Keratinocyte (primary cell): ENCODE measurements around the gene ADIG. TPM values are rescaled to one million over a fixed set of nuclear protein-coding genes. Genes with fewer than 3 reads are reported as not detected.
"Not testable (repeated sequence)": the region's sequence is repeated elsewhere in the genome, so short reads cannot be mapped to it uniquely, and the experiment has no call there.

Experiments
- DNase-seq: peaks from one replicate; pipeline ENCODE4 v3.0.0-alpha.2; 2011; ENCODE audit warnings: low read depth, missing footprints, low spot score
- FAIRE-seq: peaks from 2 replicates; lab custom pipeline; 2011; peaks lifted over from hg19 to GRCh38; lab: Jason Lieb, UNC
- H2AFZ ChIP-seq: 2 replicates; pipeline ENCODE4 v1.6.0; 2012; ENCODE audit warnings: low read length, control low read depth, inconsistent platforms; ENCODE audit not compliant: control insufficient read depth
- H3K27ac ChIP-seq: 2 replicates; pipeline ENCODE4 v1.5.1; 2011; ENCODE audit warnings: low read length; ENCODE audit not compliant: control insufficient read depth, insufficient read depth
- H3K27me3 ChIP-seq: 3 replicates; pipeline ENCODE4 v1.6.0; 2011; ENCODE audit warnings: low read length; ENCODE audit not compliant: control insufficient read depth, insufficient read depth; ENCODE audit errors: extremely low read depth
- H3K36me3 ChIP-seq, 2 experiments: 2 replicates in 1 of 2; 3 replicates in 1 of 2; pipeline ENCODE4 v1.5.1; 2011; ENCODE audit warnings: low read length in 2 of 2, mild to moderate bottlenecking in 1 of 2; ENCODE audit not compliant: control insufficient read depth in 2 of 2, insufficient read depth in 2 of 2; ENCODE audit errors: extremely low read depth in 1 of 2
- H3K4me1 ChIP-seq: 3 replicates; pipeline ENCODE4 v1.5.1; 2011; ENCODE audit warnings: low read length; ENCODE audit not compliant: control insufficient read depth, insufficient read depth; ENCODE audit errors: extremely low read depth
- H3K4me2 ChIP-seq: 3 replicates; pipeline ENCODE4 v1.6.0; 2011; ENCODE audit warnings: low read depth, low read length; ENCODE audit not compliant: control insufficient read depth, insufficient read depth; ENCODE audit errors: extremely low read depth
- H3K4me3 ChIP-seq, 3 experiments: fragments of 200-600 bp in 1 of 3; sonication (generic) in 1 of 3; 2 replicates in 2 of 3; 3 replicates in 1 of 3; pipeline ENCODE4 v1.5.1; 2011 to 2016; ENCODE audit warnings: low read length in 3 of 3, mild to moderate bottlenecking in 3 of 3, control low read depth in 2 of 3, inconsistent platforms in 1 of 3, low read depth in 1 of 3, mixed read lengths in 1 of 3, mixed run types in 1 of 3, moderate library complexity in 1 of 3; ENCODE audit not compliant: control insufficient read depth in 2 of 3, insufficient read depth in 2 of 3; ENCODE audit errors: extremely low read depth in 1 of 3
- H3K79me2 ChIP-seq: 2 replicates; pipeline ENCODE4 v1.6.0; 2012; ENCODE audit warnings: low read length; ENCODE audit not compliant: control insufficient read depth, insufficient read depth
- H3K9ac ChIP-seq: 3 replicates; pipeline ENCODE4 v1.6.0; 2011; ENCODE audit warnings: low read length; ENCODE audit not compliant: control insufficient read depth, insufficient read depth; ENCODE audit errors: extremely low read depth
- H3K9me1 ChIP-seq: 3 replicates; pipeline ENCODE4 v1.6.0; 2011; ENCODE audit warnings: low read length; ENCODE audit not compliant: control insufficient read depth, insufficient read depth; ENCODE audit errors: extremely low read depth
- H3K9me3 ChIP-seq: 2 replicates; pipeline ENCODE4 v1.5.1; 2012; ENCODE audit warnings: low read depth, low read length; ENCODE audit not compliant: control insufficient read depth
- H4K20me1 ChIP-seq: 3 replicates; pipeline ENCODE4 v1.6.0; 2011; ENCODE audit warnings: low read length; ENCODE audit not compliant: control insufficient read depth, insufficient read depth; ENCODE audit errors: extremely low read depth
- EZH2 ChIP-seq: IDR thresholded peaks from one replicate; pipeline ENCODE4 v1.6.1; 2012; ENCODE audit warnings: inconsistent platforms, mild to moderate bottlenecking, low read length, moderate library complexity
- dilution Hi-C: fragments of 300-500 bp; cut with MboI; formaldehyde crosslinking; loops from one replicate; pipeline ENCODE4 v1.7.0; 2020; ENCODE audit warnings: low sequenced_read_pairs; ENCODE audit not compliant: extremely low pct_ligation_motif_present
- polyA plus RNA-seq, 5 experiments: library from polyadenylated mRNA; depleted of rRNA in 3 of 5; stranded (reverse) in 3 of 5; stranded (forward) in 1 of 5; unstranded in 1 of 5; fragments of >200 nt; gene quantifications; 1 replicate in 1 of 5; 2 replicates in 3 of 5; 3 replicates in 1 of 5; pipeline versions ENCODE4 v1.2.1 to v1.2.3, GENCODE V29; 2011 to 2012; ENCODE audit warnings: missing spikeins in 2 of 5, low read depth in 1 of 5, low replicate concordance in 1 of 5
- TF ChIP-seq, protein P1 (sequence below), 3 experiments: IDR thresholded peaks in 1 of 3; conservative IDR thresholded peaks in 1 of 3; optimal IDR thresholded peaks in 1 of 3; 2 replicates in 2 of 3; 3 replicates in 1 of 3; pipeline versions ENCODE3 to v1.5.1; 2011; ENCODE audit warnings: low read length in 3 of 3, mild to moderate bottlenecking in 3 of 3, moderate library complexity in 2 of 3, control low read depth in 1 of 3, inconsistent platforms in 1 of 3; ENCODE audit not compliant: insufficient read depth in 2 of 3; ENCODE audit errors: extremely low read depth in 1 of 3

The ADIG gene
- polyA plus RNA-seq, 1 donor (not counting 4 experiments of a cell fraction or from before 2014, with no cell fraction given): not detected

DNA sequence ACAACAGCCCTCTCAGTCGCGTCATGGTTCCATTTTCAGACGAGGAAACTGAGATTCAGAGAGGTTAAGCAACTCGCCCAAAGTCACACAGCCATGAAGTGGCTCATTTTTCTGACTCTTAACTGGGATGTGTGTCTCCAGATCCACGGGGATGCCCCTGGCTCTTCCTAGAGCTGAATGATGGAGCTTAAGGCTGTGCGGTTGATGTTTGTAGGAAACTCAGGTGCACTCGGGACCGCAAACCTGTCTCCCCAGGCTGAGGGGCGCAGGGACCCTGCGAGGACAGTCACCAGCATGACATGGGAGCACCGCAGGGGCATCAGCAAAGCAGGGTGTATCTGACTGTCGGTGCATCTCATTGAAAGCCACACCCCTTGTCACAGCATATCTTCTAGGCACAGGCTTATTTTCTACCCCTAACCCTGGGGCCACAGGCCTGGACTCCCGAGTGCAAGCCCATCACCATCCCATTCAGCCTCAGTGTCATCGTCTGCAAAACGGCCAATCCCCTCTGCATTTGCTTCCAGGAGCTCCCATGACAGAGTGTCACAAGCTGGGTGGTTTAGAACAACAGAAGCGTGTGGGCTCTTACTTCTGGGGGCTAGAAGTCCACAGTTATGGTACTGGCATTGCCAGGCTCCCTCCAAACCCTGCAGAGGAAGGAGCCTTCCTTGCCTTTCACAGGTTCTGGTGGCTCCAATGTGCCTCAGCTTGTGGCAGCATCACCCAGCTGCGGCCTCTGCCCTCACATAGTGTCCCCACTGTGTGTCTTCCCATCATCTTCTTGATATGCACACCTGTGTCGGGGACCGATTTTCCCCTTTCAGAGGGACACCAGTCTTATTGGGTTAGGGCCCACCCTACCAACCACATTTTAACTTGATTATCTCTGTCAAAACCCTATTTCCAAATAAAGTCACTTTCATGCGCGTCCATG is 10.7 kb downstream of the ADIG start:
- Histone ChIP-seq H3K9me1 (no peaks in the 10 kb centered on the region), H3K27ac (no peak overlapping the region), H3K27me3 (peaks cover 6% of the 10 kb centered on the region), H4K20me1 (no peaks in the 10 kb centered on the region), H3K9ac (no peak overlapping the region), H3K36me3 (no peaks in the 10 kb centered on the region), H3K9me3 (no peaks in the 10 kb centered on the region), H3K4me3 (no peak overlapping the region), H2AFZ (no peak overlapping the region), H3K4me2 (no peak overlapping the region), H3K4me1 (no peaks in the 10 kb centered on the region), H3K79me2 (no peaks in the 10 kb centered on the region)
- TF ChIP-seq, protein P1, sequence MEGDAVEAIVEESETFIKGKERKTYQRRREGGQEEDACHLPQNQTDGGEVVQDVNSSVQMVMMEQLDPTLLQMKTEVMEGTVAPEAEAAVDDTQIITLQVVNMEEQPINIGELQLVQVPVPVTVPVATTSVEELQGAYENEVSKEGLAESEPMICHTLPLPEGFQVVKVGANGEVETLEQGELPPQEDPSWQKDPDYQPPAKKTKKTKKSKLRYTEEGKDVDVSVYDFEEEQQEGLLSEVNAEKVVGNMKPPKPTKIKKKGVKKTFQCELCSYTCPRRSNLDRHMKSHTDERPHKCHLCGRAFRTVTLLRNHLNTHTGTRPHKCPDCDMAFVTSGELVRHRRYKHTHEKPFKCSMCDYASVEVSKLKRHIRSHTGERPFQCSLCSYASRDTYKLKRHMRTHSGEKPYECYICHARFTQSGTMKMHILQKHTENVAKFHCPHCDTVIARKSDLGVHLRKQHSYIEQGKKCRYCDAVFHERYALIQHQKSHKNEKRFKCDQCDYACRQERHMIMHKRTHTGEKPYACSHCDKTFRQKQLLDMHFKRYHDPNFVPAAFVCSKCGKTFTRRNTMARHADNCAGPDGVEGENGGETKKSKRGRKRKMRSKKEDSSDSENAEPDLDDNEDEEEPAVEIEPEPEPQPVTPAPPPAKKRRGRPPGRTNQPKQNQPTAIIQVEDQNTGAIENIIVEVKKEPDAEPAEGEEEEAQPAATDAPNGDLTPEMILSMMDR (optimal IDR thresholded peaks at IDR 0.05 in 1 of 3, IDR thresholded peaks at IDR 0.05 in 1 of 3, conservative IDR thresholded peaks at IDR 0.05 in 1 of 3; ENCODE audit: extremely low read depth in 1 of 3, insufficient read depth in 2 of 3, low read length in 3 of 3): no peak
- no peak for TF ChIP-seq EZH2
- DNase-seq (no peak), FAIRE-seq (no peak)
- dilution Hi-C loops: no loop called here

- DNase-seq, H3K9me3 ChIP-seq, H3K27me3 ChIP-seq, FAIRE-seq, dilution Hi-C loops, H4K20me1 ChIP-seq, H3K9ac ChIP-seq, H3K27ac ChIP-seq, H2AFZ ChIP-seq, H3K36me3 ChIP-seq, H3K4me1 ChIP-seq, H3K4me2 ChIP-seq, H3K79me2 ChIP-seq, H3K4me3 ChIP-seq, H3K9me1 ChIP-seq: not testable (repeated sequence)
Measured at GRCh38 chr20:38592411-38592790, 11.4 kb downstream of the ADIG start.

GRCh38 chr20:38594281-38594680 is 13.3 kb downstream of the ADIG start:
- H3K9ac ChIP-seq, H3K4me3 ChIP-seq, H3K4me2 ChIP-seq, DNase-seq, dilution Hi-C loops, H3K36me3 ChIP-seq, H3K9me3 ChIP-seq, H2AFZ ChIP-seq, H4K20me1 ChIP-seq, H3K27me3 ChIP-seq, H3K27ac ChIP-seq, FAIRE-seq, H3K4me1 ChIP-seq, H3K79me2 ChIP-seq, H3K9me1 ChIP-seq: not testable (repeated sequence)

GRCh38 chr20:38595886-38596285 is 14.9 kb downstream of the ADIG start:
- H3K9me3 ChIP-seq, dilution Hi-C loops, H3K9me1 ChIP-seq, H3K79me2 ChIP-seq, H3K27ac ChIP-seq, DNase-seq, H3K36me3 ChIP-seq, FAIRE-seq, H3K4me1 ChIP-seq, H3K9ac ChIP-seq, H4K20me1 ChIP-seq, H3K4me2 ChIP-seq, H2AFZ ChIP-seq, H3K4me3 ChIP-seq, H3K27me3 ChIP-seq: not testable (repeated sequence)
